Stimulated activated CD8-positive, alpha-beta memory T cell treated with anti-CD3 and anti-CD28 coated beads, Interleukin-7, amount 100 ng/mL, for 4 hours (primary cell): Measurements from ENCODE around the gene SHOX.
"Not testable (repeated sequence)": the region's sequence is repeated elsewhere in the genome, so short reads cannot be mapped to it uniquely, and the experiment has no call there.

Source experiments
- DNase-seq, 2 donors: peaks; one replicate each; pipeline ENCODE4 v3.0.0-alpha.2; 2020; ENCODE audit warnings: low read depth in 2 of 2

Gene SHOX

GRCh38 chrX:630612-631496 is at the start of gene SHOX:
SHOX (plus strand) TSS chrX:630791; CDS start chrX:630898, 107 bp downstream.
- no peak for DNase-seq

GRCh38 chrX:581066-581465 is 49.5 kb upstream of the SHOX start:
- DNase-seq = no peak

GRCh38 chrX:581720-582298 is 48.8 kb upstream of the SHOX start:
- no peak for DNase-seq

GRCh38 chrX:584572-584971 is 46.0 kb upstream of the SHOX start:
- DNase-seq = no peak

- DNase-seq = no peak
Measured at GRCh38 chrX:585115-585808, 45.3 kb upstream of the SHOX start.

GRCh38 chrX:586351-586750 is 44.2 kb upstream of the SHOX start:
- no peak for DNase-seq

- DNase-seq = not testable (repeated sequence)
Measured at GRCh38 chrX:589261-589660, 41.3 kb upstream of the SHOX start.

GRCh38 chrX:590693-591404 is 39.7 kb upstream of the SHOX start:
- DNase-seq = no peak

- no peak for DNase-seq
Measured at GRCh38 chrX:599837-600715, 30.5 kb upstream of the SHOX start.

GRCh38 chrX:603029-603428 is 27.6 kb upstream of the SHOX start:
- not testable (repeated sequence) for DNase-seq

- DNase-seq = not testable (repeated sequence)
Measured at GRCh38 chrX:604616-605015, 26.0 kb upstream of the SHOX start.

GRCh38 chrX:608088-608487 is 22.5 kb upstream of the SHOX start:
- not testable (repeated sequence) for DNase-seq

GRCh38 chrX:614136-614535 is 16.5 kb upstream of the SHOX start:
- no peak for DNase-seq

GRCh38 chrX:617401-617800 is 13.2 kb upstream of the SHOX start:
- no peak for DNase-seq

GRCh38 chrX:617891-618290 is 12.7 kb upstream of the SHOX start:
- no peak for DNase-seq

GRCh38 chrX:618304-618703 is 12.3 kb upstream of the SHOX start:
- DNase-seq = not testable (repeated sequence)

- DNase-seq = no peak
Measured at GRCh38 chrX:618761-619450, 11.7 kb upstream of the SHOX start.

- no peak for DNase-seq
Measured at GRCh38 chrX:619451-619811, 11.2 kb upstream of the SHOX start.

- no peak for DNase-seq
Measured at GRCh38 chrX:619812-620531, 10.6 kb upstream of the SHOX start.
